GM13977 (cell line): Measurements from ENCODE around the gene AKAP9.
A peak's percentile ranks its signal among the peaks of the same experiment; 100 is the strongest.
"Not testable (repeated sequence)": the region's sequence is repeated elsewhere in the genome, so short reads cannot be mapped to it uniquely, and the experiment has no call there.

ENCODE experiments used
- DNase-seq: peaks from one replicate; pipeline ENCODE4 v3.0.0; 2012; ENCODE audit warnings: low spot score
- in situ Hi-C: fragments of 300-500 bp; cut with MboI; formaldehyde crosslinking; loops from one replicate; pipeline ENCODE4 v1.12.0; 2022; ENCODE audit warnings: low sequenced_read_pairs, low pct_unique_long_range_greater_than_20kb, mixed read lengths, inconsistent platforms; ENCODE audit not compliant: unreplicated experiment
- TF ChIP-seq, protein P1 (sequence below): IDR thresholded peaks from 2 replicates; pipeline ENCODE4 v1.5.1; 2012; ENCODE audit warnings: mild to moderate bottlenecking, control low read depth; ENCODE audit not compliant: insufficient read depth; ENCODE audit errors: extremely low read depth, missing control alignments

AKAP9 gene

DNA sequence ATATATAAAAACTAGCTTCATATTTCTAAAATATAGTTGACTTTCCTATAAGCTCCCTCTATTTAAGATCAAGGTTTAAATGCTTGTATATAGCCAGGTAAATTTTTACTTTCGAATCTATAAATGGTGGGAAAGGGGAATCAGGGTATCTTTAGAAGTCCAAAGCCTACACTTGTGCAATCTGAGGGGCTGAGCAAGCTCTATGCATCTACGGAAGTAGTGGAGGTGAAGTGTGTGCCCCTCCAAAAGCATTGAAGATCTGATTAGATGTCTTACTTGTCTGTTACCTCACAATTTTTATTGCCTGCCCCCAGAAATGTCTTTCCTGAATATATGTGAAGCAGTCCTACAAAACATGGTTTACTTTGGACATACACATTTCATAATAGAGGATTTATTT is 1.6 kb downstream of the AKAP9 start:
- in situ Hi-C loops, result no loop called here
- DNase-seq, result no peak
- TF ChIP-seq, protein P1, sequence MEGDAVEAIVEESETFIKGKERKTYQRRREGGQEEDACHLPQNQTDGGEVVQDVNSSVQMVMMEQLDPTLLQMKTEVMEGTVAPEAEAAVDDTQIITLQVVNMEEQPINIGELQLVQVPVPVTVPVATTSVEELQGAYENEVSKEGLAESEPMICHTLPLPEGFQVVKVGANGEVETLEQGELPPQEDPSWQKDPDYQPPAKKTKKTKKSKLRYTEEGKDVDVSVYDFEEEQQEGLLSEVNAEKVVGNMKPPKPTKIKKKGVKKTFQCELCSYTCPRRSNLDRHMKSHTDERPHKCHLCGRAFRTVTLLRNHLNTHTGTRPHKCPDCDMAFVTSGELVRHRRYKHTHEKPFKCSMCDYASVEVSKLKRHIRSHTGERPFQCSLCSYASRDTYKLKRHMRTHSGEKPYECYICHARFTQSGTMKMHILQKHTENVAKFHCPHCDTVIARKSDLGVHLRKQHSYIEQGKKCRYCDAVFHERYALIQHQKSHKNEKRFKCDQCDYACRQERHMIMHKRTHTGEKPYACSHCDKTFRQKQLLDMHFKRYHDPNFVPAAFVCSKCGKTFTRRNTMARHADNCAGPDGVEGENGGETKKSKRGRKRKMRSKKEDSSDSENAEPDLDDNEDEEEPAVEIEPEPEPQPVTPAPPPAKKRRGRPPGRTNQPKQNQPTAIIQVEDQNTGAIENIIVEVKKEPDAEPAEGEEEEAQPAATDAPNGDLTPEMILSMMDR, result no peak

- in situ Hi-C loops, result not testable (repeated sequence)
These were observed 4.3 kb downstream of the AKAP9 start for GRCh38 chr7:91944970-91945369.

DNA sequence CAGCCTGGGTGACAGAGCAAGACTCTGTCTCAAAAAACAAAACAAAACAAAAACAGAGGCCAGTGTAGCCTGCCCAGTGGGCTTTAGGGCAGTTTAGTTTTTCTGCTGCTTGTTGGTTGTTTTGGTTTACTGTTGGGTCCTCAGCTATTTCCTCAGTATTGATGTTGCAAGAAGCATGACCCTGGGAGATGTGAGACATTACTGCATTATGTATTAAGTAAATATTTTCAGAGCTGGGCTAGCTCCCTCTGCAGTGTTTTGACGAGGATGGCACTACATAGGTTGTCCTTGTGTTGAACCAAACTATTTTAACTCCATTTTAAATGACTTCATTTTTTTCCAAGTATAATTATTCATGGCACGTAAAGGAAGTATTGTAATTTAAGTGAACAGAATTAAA is 4.8 kb downstream of the AKAP9 start:
- in situ Hi-C loops, result no loop called here
- no peak for DNase-seq
- TF ChIP-seq, protein P1, result no peak

More at GRCh38 chr7:91944970-91945369, 4.3 kb downstream of the AKAP9 start:
- DNase-seq, result not testable (repeated sequence)

- no peak for DNase-seq
- TF ChIP-seq, protein P1, result no peak
- in situ Hi-C loops, result no loop called here
These were observed 5.9 kb downstream of the AKAP9 start for GRCh38 chr7:91946549-91946948.

- TF ChIP-seq, protein P1, result no peak
- DNase-seq, result no peak
- in situ Hi-C loops, result no loop called here
These were observed 7.3 kb downstream of the AKAP9 start for GRCh38 chr7:91947948-91948347.

DNA sequence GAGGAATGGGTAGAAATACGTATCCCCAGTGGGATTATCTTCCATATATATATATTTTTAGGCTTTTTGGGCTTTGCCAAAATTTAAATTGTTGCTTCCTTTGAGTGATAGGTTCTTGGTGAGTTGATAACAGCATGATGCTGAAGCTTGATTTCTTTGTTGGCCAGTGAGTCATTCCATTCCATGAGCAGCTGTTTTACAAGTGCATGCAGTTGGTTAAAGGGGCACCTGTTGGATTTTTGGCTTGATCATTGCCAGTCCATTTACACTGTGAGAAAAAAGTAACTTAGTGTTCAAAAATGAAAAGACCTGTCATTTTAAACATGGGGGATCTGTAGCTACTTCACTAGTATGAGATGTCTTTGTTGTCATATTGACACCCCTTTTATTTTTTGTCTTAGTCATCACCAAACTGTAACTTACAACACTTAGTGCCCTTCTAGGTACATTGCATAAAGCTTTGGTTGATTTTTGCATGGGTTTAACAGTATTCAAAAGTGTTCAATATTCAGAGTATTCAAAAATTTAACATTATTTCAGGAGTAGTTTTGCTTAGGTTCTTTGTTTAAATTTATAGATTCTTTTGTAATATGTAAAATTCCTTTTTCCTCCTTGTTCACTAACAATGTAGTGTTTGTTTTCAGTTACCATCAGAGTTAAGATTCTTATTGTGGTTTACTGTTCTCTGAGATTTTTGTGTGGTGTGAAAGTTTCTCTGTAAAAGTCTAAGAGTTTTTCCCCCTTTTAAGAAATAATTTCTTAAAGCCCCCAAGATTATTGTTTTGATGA is 8.8 kb downstream of the AKAP9 start:
- TF ChIP-seq, protein P1, result no peak
- DNase-seq, result peak; percentile 34
- in situ Hi-C loops, result no loop called here

GRCh38 chr7:91953618-91954017 is 13.0 kb downstream of the AKAP9 start:
- no peak for DNase-seq
- in situ Hi-C loops, result no loop called here
- TF ChIP-seq, protein P1, result peak; percentile 6

GRCh38 chr7:91956464-91956863 is 15.8 kb downstream of the AKAP9 start:
- in situ Hi-C loops, DNase-seq: not testable (repeated sequence)
